GM20431 (cell line): ENCODE results near the gene CA6.
"Not testable (repeated sequence)": the region's sequence is repeated elsewhere in the genome, so short reads cannot be mapped to it uniquely, and the experiment has no call there.

Experiments used
- in situ Hi-C: fragments of 300-500 bp; cut with MseI, MboI; formaldehyde crosslinking; loops from one replicate; pipeline ENCODE4 v1.15.0; 2020; ENCODE audit warnings: low sequenced_read_pairs; ENCODE audit not compliant: unreplicated experiment

CA6 gene

DNA sequence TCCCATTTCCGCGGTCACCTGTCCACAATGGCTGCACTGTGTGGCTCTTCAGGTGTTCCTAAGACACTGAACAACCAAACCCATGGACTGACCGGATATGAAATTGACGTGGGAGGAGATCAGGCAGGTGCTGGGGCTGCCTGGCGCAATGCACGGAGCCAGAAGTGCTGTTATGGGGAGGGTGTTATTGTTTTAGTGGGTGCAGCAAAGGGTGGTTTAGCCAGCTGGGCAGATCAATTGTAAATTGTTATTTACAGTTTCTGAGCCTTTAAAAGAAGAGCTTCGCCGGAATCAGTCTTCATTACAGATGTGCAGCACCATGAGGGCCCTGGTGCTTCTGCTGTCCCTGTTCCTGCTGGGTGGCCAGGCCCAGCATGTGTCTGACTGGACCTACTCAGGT lies at the start of gene CA6:
TSS of gene CA6 (plus strand) at position 301 of the 400 bp plus-strand sequence. CDS start at position 320, 19 bp downstream.
- in situ Hi-C loops = no loop called here

DNA sequence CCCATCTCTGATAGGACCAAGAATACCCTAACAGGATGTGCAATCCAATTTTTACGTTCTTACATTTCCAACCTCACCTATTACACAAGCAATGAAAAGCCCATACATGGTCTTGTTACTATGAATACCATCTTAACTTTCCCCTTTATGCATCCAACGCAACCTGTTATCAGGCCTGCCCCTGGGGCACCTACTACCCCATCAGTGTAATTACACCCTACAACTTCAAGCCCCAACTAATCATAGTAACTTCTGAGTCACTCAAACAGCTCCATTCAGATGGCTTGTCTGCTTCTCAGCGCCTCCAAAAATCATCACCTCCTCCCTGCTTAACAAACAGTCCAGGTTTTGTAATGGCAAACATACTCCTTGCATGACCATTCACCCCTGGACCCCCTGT lies 48.9 kb upstream of the CA6 start:
- in situ Hi-C loops = not testable (repeated sequence)

DNA sequence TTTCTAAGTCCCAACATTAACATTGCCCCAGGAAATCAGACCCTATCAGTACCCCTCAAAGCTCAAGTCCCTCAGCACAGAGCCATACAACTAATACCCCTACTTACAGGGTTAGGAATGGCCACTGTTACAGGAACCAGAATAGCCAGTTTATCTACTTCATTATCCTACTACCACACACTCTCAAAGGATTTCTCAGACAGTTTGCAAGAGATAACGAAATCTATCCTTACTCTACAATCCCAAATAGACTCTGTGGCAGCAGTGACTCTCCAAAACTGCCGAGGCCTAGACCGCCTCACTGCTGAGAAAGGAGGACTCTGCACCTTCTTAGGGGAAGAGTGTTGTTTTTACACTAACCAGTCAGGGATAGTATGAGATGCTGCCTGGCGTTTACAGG lies 48.2 kb upstream of the CA6 start:
- in situ Hi-C loops = not testable (repeated sequence)

DNA sequence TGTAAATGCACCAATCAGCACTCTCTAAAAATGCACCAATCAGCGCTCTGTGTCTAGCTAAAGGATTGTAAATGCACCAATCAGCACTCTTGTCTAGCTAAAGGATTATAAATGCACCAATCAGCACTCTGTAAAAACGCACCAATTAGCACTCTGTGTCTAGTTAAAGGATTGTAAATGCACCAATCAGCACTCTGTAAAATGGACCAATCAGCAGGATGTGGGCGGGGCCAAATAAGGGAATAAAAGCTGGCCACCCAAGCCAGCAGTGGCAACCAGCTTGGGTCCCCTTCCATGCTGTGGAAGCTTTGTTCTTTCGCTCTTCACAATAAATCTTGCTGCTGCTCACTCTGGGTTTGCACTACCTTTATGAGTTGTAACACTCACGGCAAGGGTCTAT lies 47.2 kb upstream of the CA6 start:
- in situ Hi-C loops = not testable (repeated sequence)

DNA sequence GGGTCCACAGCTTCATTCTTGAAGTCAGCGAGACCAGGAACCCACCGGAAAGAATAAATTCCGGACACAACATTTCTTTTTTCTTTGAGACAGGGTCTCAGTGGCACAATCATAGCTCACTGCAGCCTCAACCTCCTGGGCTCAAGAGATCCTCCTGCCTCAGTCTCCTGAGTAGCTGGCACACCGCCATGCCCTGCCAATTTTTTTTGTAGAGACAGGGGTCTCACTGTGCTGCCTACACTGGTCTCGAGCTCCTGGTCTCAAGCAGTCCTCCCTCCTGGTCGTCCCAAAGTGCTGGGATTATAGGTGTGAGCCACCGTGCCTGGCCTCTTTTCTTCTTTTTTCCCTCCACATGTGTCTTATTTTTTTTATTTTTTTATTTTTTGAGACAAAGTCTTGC lies 46.6 kb upstream of the CA6 start:
- in situ Hi-C loops = no loop called here

DNA sequence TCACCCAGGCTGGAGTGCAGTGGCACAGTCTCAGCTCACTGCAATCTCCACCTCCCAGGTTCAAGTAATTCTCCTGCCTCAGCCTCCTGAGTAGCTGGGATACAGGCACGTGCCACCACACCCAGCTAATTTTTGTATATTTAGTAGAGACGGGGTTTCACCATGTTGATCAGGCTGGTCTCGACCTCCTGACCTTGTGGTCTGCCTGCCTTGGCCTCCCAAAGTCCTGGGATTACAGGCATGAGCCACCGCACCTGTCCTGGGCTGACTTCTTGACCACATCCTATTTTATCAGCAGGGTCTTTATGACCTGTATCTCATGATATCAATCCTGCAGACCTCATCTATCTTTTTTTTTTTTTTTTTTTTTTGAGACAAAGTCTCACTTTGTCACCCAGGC lies 45.0 kb upstream of the CA6 start:
- in situ Hi-C loops = not testable (repeated sequence)

DNA sequence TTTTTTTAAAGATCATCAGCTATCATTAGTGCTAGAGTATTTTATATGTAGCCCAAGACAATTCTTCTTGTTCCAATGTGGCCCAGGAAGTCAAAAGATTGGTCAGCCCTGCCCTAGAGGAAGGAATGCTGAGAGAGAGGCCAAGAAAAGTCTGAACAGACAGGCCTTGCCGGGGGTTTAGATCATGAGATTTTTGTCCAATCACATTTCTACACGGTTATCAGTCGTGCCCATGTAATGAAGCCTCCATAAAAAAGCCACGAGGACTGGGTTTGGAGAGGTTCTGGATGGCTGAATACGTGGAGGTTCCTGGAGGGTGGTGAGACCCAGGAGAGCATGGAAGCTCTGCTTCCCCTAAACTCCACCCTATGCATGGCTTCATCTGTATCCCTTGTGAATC lies 42.9 kb upstream of the CA6 start:
- in situ Hi-C loops = no loop called here

DNA sequence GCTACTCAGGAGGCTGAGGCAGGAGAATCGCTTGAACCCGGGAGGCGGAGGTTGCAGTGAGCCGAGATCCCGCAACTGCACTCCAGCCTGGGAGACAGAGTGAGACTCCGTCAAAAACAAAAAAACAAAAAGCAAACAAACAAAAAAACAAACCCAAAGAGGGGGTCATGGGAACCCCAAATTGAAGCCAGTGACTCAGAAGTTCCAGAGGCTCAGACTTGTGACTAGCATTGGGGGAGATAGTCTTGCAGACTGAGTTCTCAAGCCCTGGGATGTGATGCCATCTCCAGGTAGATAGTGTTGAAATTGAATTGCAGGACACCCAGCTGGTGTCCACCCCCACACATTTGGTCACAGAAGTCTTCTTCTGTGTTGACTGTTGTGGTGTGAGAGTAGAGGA lies 42.3 kb upstream of the CA6 start:
- in situ Hi-C loops = no loop called here

DNA sequence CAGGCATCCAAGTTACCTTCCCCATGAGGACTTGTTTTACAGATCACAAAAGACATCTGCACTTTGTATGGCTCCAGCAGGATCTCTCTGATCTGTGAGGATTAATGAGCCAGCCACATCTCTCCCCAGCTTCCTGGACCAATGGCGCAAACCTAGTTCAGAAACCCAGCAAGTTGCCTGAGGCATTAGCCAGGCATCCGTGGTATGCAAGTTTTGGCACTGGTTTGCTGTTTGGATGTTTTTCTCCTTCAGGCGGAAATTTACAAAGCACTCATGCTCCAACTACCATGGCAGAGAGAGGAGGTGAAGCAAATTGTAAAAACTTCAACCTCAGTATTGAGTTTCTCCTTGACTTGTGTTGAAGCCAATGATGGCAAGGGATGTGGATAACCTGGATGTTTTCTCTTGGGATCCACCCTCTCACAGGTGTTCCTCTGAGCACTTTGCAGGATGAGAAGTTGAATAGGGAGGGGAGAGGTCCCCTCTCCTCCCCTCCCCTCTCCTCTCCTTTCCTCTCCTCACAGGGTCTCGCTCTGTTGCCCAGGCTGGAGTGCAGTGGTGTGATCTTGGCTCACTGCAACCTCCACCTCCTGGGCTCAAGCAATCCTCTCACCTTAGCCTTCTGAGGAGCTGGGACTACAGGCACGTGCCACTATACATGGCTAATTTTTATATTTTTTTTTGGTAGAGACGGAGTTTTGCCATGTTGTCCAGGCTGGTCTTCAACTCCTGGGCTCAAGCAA lies 41.6 kb upstream of the CA6 start:
- in situ Hi-C loops = no loop called here

DNA sequence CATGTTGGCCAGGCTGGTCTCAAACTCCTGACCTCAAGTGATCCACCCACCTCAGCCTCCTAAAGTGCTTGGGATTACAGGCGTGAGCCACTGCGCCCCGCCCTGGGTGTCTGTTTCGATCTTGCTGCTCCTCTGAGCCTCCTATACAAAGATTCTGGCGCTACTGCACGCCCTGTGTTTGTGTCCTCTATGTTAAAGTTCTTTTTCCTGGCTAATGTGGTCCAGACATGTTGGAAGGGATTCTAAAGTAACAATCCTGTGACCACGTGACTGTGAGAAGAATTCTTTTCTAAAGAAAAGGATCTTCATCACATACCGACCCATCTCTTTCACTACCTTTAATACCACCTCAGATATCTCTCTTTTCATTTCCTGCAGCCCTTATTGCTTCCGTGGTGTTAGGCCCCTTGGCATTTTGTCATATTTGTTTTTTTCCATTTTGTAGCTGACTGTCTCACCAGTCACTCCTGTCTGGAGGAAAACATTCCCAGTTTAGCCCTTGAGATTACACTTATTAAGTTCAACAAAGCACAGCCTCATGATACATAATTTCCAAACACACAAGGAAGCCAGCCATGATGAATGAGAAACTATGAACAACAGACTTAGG lies 40.0 kb upstream of the CA6 start:
- in situ Hi-C loops = no loop called here

DNA sequence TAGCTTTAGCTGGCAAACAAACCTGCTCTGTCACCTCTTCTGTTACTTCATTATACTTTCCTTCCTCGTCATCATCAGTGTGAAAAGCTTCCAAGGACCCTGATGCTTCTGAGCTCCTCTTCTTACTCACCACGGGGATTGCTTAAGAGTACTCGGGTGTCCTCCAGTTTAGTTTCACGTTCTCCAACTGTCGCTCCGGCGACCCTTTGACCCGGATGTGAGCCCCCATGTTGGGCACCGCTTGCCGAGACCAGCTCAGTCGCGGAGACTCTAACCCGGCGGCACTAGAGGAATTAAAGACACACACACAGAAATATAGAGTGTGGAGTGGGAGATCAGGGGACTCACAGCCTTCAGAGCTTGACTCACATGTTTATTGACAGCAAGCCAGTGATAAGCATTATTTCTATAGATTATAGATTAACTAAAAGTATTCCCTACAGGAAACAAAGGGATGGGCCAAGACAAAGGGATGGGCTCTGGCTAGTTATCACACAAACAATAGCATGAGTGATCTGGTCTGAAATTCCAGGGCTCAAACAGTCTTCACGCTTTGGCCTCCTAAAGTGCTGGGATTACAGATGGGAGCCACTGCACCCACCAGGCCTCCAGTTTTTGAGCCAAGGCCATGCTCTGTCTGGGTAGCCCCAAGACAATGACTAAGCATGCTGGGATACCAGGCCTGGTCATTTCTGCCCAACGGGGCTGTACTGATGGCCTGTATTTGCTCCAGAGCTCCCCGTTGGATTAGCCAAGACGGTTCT lies 37.1 kb upstream of the CA6 start:
- in situ Hi-C loops = no loop called here

DNA sequence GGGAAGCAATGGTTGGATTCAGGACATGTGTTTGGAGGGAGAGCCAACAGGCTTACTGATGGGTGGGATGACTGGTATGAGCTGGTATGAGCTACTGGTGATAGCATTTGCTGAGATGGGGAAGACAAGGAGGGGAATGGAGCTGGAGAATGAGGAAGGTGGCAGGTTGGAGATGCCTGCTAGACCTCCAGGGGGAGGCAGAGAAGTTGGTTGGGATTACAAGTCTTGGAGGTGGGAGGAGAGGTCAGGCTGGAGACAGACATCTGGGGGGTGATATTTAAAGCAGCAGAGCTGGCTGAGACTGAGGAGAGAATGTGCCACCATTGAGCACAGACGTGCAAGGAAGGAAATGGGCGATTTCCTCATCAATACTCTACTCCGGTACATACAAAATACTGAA lies 35.3 kb upstream of the CA6 start:
- in situ Hi-C loops = loop anchor here (10.0 kb wide), 2 partner anchors 74 to 194 kb away; no protein-coding TSS in a partner anchor

DNA sequence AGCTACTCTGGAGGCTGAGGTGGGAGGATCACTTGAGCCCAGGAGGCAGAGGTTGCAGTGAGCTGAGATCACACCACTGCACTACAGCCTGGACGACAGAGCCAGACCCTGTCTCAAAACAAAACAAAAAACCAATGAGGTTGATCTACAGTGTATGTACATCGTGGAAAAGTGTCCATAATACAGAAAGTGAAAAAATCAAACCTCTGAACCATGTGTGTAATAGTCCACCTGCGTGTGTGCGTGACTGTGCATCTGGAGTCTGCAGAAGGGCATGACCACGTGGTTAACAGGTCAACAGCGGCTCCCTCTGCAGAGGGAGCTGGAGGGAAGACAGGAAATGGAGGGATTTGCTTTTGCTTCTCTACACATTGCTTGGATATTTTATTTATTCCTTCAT lies 34.8 kb upstream of the CA6 start:
- in situ Hi-C loops = loop anchor here (10.0 kb wide), 2 partner anchors 74 to 194 kb away; no protein-coding TSS in a partner anchor

DNA sequence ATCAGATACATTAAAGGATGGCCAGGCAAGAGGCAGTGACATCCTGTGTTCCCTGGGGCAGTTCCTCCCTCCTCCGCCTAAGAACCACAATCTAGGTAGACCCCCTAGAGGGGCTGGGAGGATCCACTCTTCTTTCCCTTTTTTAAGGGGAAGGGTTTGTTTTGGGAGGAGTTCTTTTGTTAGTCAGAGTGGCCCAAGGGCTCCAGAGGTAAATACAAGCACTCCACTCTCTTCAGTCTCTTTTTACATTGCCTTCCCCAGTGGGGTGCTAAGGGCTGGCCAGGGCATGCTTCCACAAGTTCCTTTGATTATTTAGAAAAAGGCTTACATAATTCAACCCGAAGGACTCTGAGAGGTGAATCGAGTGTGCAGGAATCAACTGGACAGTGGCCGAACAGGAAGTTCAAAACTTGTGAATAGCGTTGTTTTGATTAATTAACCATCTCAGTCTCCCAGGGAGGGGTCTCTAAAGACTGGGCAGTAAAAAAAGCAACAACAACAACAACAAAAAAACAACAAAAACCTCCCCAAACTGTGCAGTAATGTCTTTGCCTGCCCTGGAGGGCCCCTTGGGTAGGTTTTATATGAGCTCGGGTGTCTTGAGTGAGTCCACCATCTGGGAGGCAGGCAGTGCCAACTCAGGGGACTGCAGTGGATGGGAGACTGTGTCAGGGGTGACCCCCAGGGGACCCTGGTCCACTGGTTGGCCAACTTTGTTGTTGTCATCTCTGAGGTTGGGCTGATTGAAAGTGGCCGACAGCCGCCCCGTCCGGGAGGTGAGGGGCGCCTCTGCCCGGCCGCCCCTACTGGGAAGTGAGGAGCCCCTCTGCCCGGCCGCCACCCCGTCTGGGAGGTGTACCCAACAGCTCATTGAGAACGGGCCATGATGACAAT lies 34.0 kb upstream of the CA6 start:
- in situ Hi-C loops = loop anchor here (10.0 kb wide), 2 partner anchors 73 to 193 kb away; no protein-coding TSS in a partner anchor

DNA sequence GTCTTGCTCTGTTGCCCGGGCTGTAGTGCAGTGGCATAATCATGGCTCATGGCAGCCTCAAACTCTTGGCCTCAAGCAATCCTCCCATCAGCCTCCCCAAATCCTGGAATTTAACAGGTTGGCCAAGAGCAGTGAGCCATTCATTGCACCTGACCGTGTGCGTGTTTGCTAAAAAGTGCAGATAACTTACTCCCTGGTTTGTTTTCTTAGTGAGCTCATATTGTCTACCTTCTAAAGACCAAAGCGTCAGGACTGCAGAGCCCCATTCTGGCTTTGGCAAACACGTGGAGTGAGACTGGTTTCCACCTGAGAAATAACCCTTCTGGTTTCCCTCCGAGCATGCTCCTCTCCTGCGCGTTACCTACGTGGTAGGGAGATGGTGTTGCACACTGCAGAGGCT lies 32.2 kb upstream of the CA6 start:
- in situ Hi-C loops = loop anchor here (10.0 kb wide), 2 partner anchors 71 to 191 kb away; no protein-coding TSS in a partner anchor

DNA sequence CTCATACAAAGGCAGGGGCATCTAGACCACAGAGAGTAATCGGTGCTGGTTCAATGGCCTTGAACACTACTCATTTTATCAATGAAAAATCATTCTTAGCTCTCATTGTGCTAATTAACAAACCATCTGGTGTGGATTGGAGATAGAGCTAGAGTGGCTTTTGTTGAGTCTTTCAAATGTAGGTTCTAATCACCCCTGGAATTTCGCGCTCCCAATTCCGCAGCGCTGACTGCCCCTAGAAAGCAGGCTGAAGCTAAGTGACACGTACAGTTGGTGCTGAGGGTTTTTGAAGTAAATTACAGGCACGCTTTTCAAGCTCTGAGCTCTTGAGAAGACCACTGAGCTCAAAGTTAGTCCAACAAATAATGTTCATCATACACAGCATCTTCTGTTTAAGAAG lies 31.2 kb upstream of the CA6 start:
- in situ Hi-C loops = loop anchor here (10.0 kb wide), 2 partner anchors 70 to 190 kb away; no protein-coding TSS in a partner anchor

DNA sequence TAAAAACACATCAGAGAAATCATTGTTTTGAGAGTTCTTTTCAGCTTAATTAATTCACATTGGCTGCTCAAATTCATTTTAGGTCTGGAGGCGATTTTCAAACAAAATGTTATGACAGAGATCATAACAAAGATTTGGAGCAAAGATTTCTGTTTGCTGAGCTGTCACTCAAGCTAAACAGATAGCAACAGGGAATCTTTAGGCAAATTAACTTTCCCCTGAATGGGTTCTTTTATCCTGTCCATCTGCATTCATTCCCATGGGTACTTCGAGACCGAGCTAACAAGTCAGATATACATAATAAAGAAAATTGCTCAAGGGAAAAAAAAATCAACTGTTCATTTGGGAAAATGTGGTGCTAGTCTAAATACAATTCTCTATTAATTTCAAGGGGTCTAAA lies 30.2 kb upstream of the CA6 start:
- in situ Hi-C loops = loop anchor here (10.0 kb wide), 2 partner anchors 69 to 189 kb away; no protein-coding TSS in a partner anchor

DNA sequence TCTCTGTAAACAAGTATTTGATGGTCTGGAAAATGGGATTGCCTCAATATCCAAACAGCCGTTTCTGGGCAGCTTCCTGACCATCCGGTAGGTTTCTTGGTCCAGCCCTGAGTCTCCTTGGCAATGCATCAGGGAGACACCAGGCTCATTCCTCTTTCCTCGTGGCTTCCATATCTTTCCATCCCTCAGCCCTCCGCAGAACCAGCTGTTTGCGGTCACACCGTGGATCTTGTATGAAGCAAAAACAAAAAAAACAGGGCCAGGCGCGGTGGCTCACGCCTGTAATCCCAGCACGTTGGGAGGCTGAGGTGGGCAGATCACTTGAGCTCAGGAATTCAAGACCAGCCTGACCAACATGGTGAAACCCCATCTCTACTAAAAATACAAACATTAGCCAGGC lies 28.1 kb upstream of the CA6 start:
- in situ Hi-C loops = loop anchor here (10.0 kb wide), 2 partner anchors 67 to 187 kb away; no protein-coding TSS in a partner anchor

DNA sequence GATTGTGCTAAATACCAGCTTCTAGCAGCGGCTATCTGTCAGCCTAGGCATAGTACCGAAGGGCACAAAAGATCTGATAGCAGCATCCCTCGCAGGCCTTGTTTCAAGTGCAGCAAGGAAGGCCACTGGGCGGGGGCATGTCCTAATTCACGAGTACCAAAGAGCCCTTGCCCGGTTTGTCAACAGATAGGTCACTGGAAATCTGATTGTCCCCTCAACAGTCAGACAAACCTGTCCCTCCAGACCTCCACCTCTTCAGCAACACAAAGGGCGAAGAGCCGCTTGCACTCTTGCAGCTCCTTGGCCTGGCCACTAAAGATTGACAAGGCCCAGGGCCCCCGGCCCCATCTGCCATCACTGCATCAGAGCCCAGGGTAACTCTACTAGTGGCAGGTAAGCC lies 22.7 kb upstream of the CA6 start:
- in situ Hi-C loops = no loop called here

DNA sequence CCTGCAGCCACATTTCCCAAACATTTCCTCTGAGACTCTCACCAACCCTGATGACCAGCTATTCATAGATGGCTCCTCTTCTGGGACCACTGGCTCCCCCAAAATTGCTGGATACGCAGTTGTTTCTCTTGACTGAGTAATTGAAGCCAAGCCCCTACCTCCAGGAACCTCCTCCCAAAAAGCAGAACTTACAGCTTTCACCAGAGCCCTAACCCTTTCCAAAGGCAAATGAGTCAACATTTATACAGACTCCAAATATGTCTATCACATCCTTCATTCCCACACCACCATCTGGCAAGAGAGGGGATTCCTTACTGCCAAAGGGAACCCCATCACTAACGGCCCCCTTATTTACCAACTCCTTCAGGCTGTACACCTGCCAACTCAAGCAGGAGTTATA lies 20.3 kb upstream of the CA6 start:
- in situ Hi-C loops = no loop called here
